ENCODE results near the gene ARV1.
"Not testable (repeated sequence)": the region's sequence is repeated elsewhere in the genome, so short reads cannot be mapped to it uniquely, and the experiment has no call there.

The ARV1 gene

DNA sequence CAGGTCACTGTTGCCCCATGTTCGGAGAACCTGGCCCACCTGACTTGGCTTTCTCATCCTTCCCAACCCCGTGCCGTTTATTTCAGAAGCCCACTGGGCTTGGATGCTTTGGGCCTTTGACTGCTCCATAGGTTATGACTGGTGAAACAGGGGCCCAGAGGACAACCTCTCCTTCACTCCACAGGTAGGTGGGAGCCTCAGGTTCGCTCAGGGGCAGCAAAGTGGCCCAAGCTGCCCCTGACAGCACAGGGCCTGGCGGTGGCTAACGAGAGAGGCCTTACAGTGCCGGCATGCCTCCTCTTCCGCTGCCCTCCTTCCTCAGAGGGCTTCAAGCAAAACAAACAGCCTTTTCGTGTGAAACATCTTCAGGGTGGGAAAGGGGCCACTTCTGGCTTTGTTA, 44.3 kb downstream of the ARV1 start:
- no peak for DNase-seq (ENCODE audit: low read depth)
- no peak overlapping the region for H3K4me3 ChIP-seq (ENCODE audit: low read depth, low read length)
- TF ChIP-seq, protein P1, sequence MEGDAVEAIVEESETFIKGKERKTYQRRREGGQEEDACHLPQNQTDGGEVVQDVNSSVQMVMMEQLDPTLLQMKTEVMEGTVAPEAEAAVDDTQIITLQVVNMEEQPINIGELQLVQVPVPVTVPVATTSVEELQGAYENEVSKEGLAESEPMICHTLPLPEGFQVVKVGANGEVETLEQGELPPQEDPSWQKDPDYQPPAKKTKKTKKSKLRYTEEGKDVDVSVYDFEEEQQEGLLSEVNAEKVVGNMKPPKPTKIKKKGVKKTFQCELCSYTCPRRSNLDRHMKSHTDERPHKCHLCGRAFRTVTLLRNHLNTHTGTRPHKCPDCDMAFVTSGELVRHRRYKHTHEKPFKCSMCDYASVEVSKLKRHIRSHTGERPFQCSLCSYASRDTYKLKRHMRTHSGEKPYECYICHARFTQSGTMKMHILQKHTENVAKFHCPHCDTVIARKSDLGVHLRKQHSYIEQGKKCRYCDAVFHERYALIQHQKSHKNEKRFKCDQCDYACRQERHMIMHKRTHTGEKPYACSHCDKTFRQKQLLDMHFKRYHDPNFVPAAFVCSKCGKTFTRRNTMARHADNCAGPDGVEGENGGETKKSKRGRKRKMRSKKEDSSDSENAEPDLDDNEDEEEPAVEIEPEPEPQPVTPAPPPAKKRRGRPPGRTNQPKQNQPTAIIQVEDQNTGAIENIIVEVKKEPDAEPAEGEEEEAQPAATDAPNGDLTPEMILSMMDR (IDR thresholded peaks at IDR 0.05; ENCODE audit: insufficient read depth, low read depth, low read length, missing control alignments): no peak

DNA sequence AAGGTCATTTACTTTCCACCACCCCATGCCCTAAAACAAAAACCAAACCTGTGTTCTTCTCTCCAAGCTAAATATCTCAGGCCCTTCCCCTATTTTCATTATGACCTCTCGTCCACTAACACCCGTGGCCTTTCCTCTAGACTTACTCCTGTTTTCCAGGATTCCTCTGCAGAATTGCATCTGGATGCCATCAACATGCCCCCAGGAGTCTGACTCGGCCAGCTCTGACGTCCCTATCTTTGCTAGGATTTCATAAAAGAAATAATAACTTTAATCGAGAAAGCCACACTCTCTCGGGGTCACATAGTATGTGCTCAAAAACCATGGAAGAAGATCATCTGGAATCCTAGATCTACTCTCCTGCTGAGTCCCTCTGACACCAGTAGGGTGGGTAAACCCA, 47.7 kb downstream of the ARV1 start:
- TF ChIP-seq, protein P1 (IDR thresholded peaks at IDR 0.05; ENCODE audit: insufficient read depth, low read depth, low read length, missing control alignments): no peak
- DNase-seq (ENCODE audit: low read depth): no peak

DNA sequence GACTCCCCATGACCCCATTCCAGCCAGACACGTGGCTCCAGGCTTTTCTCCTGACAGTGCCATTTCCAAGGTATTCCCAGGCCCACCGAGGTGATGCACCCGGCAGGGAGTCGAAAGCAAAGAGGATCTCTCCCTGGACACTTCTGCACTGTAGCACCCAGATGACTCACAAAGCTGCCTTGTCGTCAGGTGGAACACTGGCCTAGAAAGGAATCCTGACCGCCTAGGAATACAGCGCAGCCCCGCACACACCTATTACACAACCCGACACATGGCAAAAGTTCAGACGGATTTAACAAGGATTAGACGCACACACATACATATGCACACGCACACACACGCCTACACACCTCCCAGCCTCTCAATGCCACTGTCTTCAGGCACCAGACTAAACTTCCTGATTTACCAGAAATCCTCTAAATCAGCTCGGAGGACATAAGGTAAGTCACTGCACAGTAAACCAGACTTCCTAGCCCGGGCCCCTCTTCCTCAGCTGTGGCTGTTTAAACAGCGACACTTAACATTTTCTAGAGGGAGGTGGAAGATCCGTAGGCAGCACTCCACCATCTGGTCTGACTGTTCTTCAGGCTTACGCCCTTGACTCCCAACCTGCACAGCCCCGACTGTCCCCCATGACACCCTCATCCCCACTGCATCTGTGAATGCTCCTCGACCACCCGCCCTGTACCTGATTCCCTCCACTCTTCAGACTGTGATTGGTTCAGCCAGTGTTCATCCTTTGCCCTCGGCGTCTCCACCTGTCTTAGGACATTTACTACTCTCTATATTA, 48.4 kb downstream of the ARV1 start:
- H3K4me3 ChIP-seq (ENCODE audit: low read depth, low read length): no peak overlapping the region
- TF ChIP-seq, protein P1 (IDR thresholded peaks at IDR 0.05; ENCODE audit: insufficient read depth, low read depth, low read length, missing control alignments): no peak
- no peak for DNase-seq (ENCODE audit: low read depth)

More for the DNA sequence above, 47.7 kb downstream of the ARV1 start:
- H3K4me3 ChIP-seq (ENCODE audit: low read depth, low read length): no peak overlapping the region

DNA sequence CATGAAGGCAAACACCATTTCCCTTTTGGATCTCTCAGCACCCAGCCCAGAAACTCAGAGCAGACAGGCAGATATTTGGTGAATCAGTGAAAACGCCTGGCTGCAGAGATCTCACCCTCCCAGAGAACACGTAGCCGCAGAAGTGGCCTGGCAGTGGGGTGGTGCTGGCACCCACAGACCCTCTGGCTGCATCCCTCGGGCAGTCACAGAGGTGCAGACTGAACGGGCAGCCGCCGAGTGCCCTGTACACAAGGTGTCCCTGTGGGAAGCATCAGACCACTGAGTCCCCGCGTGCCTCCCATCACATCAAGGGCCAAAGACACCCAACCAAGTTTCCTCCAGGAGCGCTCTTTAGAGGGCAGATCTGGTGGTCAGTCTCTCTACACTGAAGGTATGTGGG, 49.1 kb downstream of the ARV1 start:
- DNase-seq (ENCODE audit: low read depth): no peak
- TF ChIP-seq, protein P1 (IDR thresholded peaks at IDR 0.05; ENCODE audit: insufficient read depth, low read depth, low read length, missing control alignments): no peak
- H3K4me3 ChIP-seq (ENCODE audit: low read depth, low read length): no peak overlapping the region

DNA sequence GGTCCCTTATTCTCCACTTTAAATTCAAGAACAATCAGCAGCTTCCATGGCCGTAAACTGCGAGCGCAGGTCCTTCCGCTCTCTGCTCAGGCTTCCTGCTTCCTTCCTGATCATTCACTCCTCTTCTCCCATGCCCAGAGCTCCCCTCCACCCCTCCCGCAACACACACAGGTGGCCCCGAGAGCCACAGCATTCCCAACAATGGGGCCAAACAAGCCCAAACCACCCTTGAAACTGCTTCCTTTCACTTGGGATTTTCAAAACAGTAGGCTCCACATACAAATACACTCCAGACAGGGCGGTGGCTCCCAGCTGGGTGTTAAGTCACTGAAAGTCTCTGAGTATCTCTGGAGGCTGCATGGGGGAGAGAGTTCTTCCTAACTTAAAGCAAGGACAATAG, 49.8 kb downstream of the ARV1 start:
- H3K4me3 ChIP-seq (ENCODE audit: low read depth, low read length): no peak overlapping the region
- TF ChIP-seq, protein P1 (IDR thresholded peaks at IDR 0.05; ENCODE audit: insufficient read depth, low read depth, low read length, missing control alignments): no peak
- DNase-seq (ENCODE audit: low read depth): no peak

DNA sequence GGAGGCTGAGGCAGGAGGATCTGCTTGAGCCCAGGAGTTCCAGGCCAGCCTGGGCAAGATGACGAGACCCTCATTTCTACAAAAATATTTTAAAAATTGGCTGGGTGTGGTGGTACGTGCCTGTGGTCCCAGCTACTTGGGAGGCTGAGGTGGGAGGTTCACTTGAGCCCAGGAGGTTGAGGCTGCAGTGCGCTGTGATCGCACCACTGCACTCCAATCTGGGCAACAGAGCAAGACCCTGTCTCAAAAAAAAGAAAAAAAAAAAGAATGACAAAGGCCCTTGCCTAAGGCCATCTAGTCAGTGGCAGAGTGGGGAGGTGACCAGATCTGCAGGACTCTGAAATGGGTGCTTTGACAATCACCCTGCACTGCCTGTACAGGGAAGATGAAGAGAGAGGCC, 50.4 kb downstream of the ARV1 start:
- not testable (repeated sequence) for DNase-seq (ENCODE audit: low read depth); H3K4me3 ChIP-seq (ENCODE audit: low read depth, low read length)

DNA sequence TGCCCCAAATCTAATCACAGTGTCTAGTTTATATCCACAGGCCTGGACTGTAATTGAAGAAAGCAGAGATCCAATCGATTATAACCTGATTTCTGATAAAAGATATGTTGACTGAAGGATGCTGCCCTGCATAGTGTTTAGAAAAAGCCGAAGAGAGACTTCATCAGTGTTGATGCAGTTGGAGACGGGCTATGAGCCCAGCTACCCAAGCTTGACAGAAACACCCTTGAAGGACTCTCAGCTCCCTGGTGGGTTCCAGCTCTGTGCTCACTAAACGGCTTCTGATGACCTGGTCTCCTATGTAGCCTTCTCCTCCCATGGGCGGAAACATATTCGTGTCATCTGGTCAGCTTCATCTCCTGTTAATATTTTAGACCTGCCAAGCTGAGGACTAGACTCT, 50.9 kb downstream of the ARV1 start:
- TF ChIP-seq, protein P1 (IDR thresholded peaks at IDR 0.05; ENCODE audit: insufficient read depth, low read depth, low read length, missing control alignments): no peak
- DNase-seq (ENCODE audit: low read depth): no peak
- H3K4me3 ChIP-seq (ENCODE audit: low read depth, low read length): no peak overlapping the region
